HG02884 (cell line): ENCODE results near the gene CHST3.
"Not testable (repeated sequence)": the region's sequence is repeated elsewhere in the genome, so short reads cannot be mapped to it uniquely, and the experiment has no call there.

ENCODE experiments used
- ATAC-seq: cut with Tn5 transposase; IDR thresholded peaks from one replicate; pipeline ENCODE4 v1.9.1; 2021; ENCODE audit warnings: mild to moderate bottlenecking, moderate library complexity; ENCODE audit not compliant: unreplicated experiment

The CHST3 gene

GRCh38 chr10:71948496-71949067 lies 15.6 kb upstream of the CHST3 start:
- no peak for ATAC-seq

DNA sequence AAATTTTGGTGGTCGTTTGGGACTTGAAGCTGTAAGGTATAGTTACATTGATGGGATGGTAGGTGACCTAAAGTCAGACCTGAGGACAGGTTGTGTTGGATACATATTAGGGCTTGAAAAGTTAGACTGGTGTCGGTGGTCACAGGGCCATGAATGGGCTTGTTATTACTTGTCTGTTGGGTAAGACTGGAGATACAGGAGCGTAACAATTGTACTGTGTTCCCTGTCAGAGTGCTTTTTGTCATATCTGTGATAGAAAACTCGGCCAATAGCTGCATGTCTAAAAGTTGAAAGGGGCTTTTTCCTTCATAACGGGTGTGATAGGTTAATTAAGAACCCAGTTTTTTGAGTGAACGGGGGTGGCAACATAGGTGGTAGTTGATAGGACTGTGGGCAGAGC lies 13.5 kb upstream of the CHST3 start:
- ATAC-seq: no peak

DNA sequence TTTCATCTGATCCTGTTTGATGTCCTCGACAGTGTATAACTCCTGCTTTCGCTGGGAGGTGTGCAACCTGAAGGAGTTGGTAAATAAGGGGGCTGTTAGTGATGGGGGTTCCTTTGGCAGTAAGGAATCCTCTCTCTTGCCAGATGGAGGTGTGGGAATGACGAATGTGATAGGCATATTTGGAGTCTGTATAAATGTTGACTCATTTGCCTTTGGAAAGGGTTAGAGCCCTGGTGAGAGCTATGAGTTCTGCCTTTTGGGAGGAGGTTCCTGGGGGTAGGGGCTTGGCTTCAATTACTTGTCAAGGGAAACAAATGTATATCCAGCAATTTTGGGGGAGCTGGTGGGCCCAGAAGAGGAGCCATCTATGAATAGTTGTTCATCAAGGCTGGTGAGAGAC lies 11.4 kb upstream of the CHST3 start:
- ATAC-seq: no peak

DNA sequence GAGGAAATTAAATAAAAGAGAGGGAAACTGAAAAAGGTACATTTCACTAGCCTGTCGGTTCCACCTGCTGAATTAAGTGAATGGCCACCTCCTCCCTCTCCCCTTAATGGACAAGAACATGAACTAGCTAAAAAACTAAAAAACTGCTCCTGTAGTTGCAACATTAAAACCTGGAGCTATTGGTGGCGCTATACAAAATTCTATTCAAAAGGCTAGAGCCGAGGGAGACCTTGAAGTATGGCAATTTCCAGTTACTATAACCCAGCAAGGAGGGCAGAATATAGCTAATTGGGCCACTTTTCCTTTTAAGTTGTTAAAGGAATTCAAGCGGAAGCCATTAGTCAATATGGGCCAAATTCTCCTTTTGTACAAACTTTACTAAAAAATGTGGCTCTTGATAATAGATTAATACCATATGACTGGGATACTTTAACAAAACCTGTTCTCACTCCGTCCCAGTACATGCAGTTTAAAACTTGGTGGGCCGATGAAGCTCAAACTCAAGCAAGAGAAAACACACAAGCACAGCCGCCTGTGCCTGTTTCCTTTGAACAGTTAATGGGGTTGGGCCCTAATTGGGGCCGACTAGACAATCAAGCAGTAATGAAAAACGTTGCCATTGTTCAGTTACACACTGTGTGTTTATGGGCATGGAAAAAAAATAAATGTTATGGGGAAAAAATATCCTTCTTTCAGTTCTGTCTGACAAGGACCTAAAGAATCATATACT lies 6.5 kb upstream of the CHST3 start:
- ATAC-seq: no peak

DNA sequence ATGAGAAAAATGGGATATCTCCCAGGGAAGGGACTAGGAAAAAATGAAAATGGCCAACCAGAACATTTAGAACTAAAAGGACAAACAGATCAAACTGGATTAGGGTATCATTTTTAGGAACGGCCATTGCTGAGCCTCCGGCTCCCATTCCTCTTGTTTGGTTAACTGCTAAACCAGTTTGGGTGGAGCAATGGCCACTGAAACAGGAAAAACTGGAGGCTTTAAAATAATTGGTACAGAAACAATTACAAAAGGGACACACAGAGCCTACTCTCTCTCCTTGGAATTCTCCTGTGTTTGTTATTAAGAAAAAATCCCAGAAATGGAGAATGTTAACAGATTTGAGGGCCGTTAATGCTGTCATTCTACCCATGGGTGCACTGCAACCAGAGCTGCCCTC lies 4.7 kb upstream of the CHST3 start:
- ATAC-seq: no peak

- ATAC-seq: no peak
Observed at GRCh38 chr10:71961831-71962230, 2.4 kb upstream of the CHST3 start.

DNA sequence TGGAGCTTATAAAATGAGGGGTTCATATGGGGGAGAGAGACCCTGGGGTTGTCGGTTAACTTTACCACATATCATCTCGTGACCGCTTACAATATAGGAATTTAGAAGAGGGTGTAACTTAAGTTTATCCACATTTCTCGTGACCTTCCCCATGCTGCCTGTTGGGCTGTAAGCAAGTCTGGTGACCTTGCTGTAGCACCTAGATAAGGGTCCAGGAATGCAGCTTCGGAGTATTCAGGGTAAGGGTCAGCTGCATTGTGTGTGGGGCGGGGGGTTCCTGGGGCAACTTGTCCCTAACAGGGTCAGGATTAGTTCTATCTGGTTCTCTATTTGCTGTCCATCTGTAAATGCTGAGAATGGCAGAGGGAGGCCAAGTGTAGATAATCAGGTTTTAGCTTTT lies 1.3 kb upstream of the CHST3 start:
- ATAC-seq: no peak

DNA sequence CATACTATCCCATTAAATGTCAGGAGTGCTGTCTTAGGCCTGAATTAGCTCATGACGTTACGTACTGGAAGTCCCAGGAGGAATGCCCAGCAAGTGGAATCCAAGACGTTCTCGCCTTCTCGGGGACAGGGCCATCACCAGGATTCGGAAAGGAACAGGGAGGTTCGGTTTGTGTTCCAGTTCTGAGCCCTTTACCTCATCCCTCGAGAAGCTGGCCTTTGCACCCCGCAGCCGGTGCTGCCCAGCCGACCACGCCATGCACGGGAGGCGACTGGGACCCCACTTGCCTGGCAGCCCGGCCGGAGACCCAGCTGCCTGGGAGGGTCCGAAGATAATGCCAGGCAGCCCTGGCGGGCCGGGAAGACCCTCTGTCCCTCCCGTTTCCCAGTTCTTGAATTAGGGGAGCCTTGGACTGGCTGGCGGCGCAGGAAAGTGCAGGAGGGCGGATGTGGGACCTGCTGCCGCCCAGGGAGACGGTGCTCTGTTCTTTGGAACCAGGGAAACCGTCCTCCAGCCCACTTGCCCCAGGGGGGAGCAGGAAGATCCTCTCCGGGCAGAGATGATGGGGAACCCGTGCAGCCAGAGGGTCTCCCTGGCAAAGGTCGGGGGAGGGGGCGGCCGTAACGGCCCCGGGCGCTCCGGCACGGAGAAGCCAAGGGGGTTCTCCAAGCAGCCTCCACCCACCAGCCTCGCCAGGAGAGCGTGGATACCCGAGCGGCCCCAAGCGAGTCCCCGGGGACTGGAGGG lies 671 bp upstream of the CHST3 start:
- no peak for ATAC-seq

GRCh38 chr10:71964743-71965515 lies 734 bp downstream of the CHST3 start:
- no peak for ATAC-seq

DNA sequence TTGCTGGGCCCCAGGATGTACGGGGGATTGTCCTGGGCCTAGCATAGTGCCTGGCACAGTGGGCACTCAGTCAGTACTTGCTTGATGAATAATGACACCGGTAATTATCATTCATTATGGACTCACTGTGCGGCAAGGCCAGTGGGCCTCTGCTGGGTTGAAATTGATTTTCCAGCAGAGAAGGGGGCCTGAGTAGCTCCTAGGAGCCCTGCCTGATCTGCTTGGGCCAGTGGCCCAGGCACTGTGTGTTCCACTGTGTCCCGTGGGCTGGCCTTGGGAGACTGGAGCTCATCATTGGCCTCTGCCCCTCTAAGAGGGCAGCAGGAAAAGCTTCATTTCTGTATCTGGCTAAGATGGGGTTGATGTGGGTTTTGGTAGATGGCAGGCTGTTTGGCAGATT lies 1.4 kb downstream of the CHST3 start:
- no peak for ATAC-seq

DNA sequence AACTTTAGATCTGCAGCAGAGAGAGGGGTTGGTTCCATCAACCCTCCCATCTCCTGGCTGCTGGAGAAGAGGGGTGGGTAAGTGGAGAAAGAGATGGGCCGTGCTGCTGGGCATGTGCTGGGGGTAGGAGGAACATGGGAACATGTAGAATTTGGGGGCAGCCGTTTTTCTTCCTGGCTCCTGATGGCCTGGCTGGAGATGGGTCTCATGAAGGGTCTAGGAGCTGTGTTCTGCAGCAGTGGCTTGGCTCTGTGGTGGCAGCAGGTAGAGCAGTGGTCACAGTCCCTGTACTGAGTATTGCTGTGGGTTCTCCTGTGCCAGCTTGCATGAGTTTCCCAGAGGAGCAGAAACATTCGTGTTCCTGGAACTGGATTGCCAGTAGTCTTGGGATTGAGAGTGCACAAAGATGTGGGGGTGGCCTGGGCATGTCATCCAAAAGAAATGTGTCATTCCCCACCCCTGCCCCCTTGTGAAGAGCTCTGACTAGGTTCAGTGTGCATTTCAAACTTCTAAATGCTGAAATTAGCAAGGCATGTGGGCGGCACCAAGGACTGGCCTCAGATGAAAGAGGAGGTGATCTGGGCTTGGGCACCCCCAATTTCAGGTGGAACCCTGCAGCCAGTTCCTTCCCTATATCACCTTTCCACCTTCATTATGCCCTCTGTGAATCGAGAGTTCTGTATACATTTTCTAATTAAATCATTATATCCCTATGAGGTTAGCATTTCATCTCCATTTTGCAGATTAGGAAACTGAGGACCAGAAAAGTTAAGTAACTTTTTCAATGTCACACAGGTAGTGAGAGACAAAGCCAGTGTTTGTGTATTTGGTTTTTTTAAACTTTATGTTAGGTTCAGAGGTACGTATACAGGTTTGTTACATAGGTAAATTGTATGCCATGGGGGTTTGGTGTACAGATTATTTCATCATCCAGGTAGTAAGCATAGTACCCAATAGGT lies 2.1 kb downstream of the CHST3 start:
- ATAC-seq: no peak

DNA sequence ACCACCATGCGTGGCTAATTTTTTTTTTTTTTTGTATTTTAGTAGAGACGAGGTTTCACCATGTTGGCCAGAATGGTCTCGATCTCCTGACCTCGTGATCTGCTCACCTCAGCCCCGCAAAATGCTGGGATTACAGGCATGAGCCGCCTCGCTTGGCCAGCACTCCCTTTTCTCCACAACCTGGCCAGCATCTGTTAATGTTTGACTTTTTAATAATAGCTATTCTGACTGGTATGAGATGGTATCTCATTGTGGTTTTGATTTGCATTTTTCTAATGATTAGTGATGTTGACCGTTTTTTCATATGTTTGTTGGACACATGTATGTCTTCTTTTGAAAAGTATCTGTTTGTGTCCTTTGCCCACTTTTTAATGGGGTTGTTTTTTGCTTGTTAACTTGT lies 3.8 kb downstream of the CHST3 start:
- ATAC-seq: not testable (repeated sequence)

DNA sequence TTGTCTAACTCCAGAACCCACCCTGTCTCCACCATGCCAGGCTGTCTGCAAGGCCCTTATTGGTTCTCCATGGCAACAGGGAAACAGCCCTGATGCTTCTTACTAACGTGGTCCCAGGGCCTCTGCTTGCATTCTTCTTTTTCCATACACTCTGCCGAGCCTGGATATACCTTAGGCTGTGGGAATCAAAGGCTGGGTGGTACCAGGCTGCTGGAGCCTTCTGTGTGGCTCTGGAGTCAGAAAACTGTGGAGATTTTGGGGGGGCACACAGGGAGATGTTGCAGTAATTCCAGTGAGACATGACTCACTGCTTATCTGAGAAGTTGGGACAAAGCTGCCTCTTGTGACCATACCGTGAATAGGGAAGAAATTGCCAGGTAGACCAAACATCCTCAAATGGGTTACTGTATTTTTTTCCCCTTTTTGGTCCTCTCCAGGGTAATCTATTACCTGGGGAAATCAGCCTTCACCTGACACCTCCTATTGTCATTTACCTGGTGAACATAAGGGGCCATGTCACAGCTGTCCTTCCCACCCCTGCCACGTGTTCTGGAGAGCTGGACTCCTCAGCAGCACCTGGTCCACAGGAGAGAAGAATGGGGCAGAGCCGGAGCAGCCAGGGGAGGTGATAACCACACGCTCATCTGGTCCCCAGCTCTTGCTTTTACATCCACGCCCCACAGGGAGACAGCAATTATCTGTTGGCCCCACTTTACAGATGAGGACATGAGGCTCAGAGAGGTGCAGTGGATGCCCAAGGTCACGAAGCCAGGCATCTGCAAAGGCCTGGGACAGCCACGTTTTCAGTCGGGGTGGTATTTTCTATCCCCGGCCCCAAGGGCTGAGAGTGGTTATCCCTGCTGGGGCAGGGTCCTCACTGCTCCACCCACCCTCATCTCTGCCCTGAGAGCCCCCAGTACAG lies 4.6 kb downstream of the CHST3 start:
- ATAC-seq: no peak

GRCh38 chr10:71969929-71970328 lies 5.7 kb downstream of the CHST3 start:
- no peak for ATAC-seq

GRCh38 chr10:71970331-71970730 lies 6.1 kb downstream of the CHST3 start:
- no peak for ATAC-seq

DNA sequence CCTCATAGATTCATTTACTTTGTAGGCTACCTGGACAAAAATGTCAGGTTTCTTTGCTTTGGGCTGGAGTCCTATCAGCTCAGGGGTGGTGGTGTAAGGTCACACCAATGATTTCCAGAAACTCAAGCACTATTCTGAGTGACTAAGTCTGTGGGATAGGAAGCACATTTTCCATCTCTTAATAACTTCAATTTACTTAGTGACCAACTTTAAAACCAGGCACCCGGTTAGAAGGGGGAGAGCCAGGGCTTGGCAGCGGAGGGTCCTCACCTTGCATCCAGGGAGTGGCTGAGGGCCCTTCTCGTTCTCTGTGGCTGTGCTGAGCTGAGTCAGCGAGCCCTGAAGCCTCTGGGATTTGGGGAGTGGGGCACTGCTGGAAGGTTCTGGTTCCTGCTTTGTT lies 6.7 kb downstream of the CHST3 start:
- no peak for ATAC-seq

GRCh38 chr10:71971311-71971731 lies 7.1 kb downstream of the CHST3 start:
- no peak for ATAC-seq

- ATAC-seq: no peak
Observed at GRCh38 chr10:71971769-71972555, 7.8 kb downstream of the CHST3 start.
